ENCODE data around the gene TOP3A.

Gene TOP3A

DNA sequence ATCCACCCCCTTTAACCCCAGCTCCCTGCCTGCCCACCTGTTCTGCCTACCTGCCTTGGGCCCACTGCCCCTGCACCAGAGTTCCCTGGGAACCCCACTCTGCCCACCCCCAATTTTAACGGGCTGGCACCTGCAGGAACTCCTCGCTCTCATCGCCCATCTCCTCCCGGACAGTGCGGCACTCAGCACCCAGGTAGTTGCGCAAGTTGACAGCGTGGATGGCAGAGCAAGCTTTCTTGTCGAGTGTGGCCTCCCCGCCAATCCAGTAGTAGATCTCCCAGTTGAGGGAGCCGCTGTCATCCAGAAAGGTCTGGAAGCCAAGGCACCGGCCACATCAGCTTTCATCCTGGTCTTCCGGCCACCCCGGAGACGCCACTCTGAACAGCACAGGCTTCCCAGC, 64.1 kb downstream of the TOP3A start:
- H3K27ac ChIP-seq (ENCODE audit: low read length) = no peak overlapping the region
- H3K27me3 ChIP-seq (ENCODE audit: low read depth, low read length) = no peaks in the 10 kb centered on the region
- peaks cover 59 to 93% of the 10 kb centered on the region in 2 donors for H3K36me3 ChIP-seq (ENCODE audit: control insufficient read depth in 1 of 2, insufficient read depth in 2 of 2, low read length in 2 of 2)
- H3K4me3 ChIP-seq (ENCODE audit: low read depth in 1 of 2, low read length in 2 of 2) = no peak overlapping the region
- no peaks in the 10 kb centered on the region for H3K9me3 ChIP-seq (ENCODE audit: control insufficient read depth in 1 of 2, low read length in 2 of 2)
- peaks cover 0 to 18% of the 10 kb centered on the region in 2 donors for H3K4me1 ChIP-seq (ENCODE audit: control insufficient read depth in 1 of 2, insufficient read depth in 2 of 2, low read length in 2 of 2)

- Histone ChIP-seq H3K27me3 (ENCODE audit: low read depth, low read length) (no peaks in the 10 kb centered on the region), H3K36me3 (ENCODE audit: control insufficient read depth in 1 of 2, insufficient read depth in 2 of 2, low read length in 2 of 2) (peaks cover 60 to 93% of the 10 kb centered on the region in 2 donors), H3K9me3 (ENCODE audit: control insufficient read depth in 1 of 2, low read length in 2 of 2) (no peaks in the 10 kb centered on the region), H3K4me1 (ENCODE audit: control insufficient read depth in 1 of 2, insufficient read depth in 2 of 2, low read length in 2 of 2) (peaks cover 0 to 18% of the 10 kb centered on the region in 2 donors), H3K4me3 (ENCODE audit: low read depth in 1 of 2, low read length in 2 of 2) (no peak overlapping the region), H3K27ac (ENCODE audit: low read length) (no peak overlapping the region)
Measured at GRCh38 chr17:18250259-18250658, 64.5 kb downstream of the TOP3A start.

DNA sequence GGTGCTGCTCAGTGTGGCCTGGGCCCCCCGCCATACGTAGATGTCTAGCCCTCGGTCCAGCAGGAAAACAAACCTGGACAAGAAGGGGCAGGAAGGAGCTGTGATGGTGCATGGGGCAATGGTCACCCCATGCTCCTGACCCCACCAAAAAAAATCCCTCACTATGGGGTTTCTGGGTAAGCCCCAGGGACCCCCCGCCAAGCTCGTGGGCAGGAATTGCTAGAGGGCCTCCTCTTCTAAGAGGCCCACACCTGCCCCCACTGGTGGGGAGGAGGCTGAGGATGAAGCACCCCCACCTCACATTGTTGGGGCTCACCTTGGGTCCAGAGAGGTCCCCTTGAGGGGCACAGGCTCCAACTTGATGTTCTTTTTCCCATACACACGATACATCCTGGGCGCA, 66.0 kb downstream of the TOP3A start:
- H3K27me3 ChIP-seq (ENCODE audit: low read depth, low read length) = no peaks in the 10 kb centered on the region
- H3K4me1 ChIP-seq (ENCODE audit: control insufficient read depth in 1 of 2, insufficient read depth in 2 of 2, low read length in 2 of 2) = peaks cover 0 to 18% of the 10 kb centered on the region in 2 donors
- H3K36me3 ChIP-seq (ENCODE audit: control insufficient read depth in 1 of 2, insufficient read depth in 2 of 2, low read length in 2 of 2) = peaks cover 56 to 87% of the 10 kb centered on the region in 2 donors
- H3K4me3 ChIP-seq (ENCODE audit: low read depth in 1 of 2, low read length in 2 of 2) = no peak overlapping the region
- H3K9me3 ChIP-seq (ENCODE audit: control insufficient read depth in 1 of 2, low read length in 2 of 2) = no peaks in the 10 kb centered on the region
- H3K27ac ChIP-seq (ENCODE audit: low read length) = no peak overlapping the region

GRCh38 chr17:18248300-18248731, 66.5 kb downstream of the TOP3A start:
- H3K4me3 ChIP-seq (ENCODE audit: low read depth in 1 of 2, low read length in 2 of 2) = no peak overlapping the region
- H3K27me3 ChIP-seq (ENCODE audit: low read depth, low read length) = no peaks in the 10 kb centered on the region
- H3K36me3 ChIP-seq (ENCODE audit: control insufficient read depth in 1 of 2, insufficient read depth in 2 of 2, low read length in 2 of 2) = peaks cover 51 to 84% of the 10 kb centered on the region in 2 donors
- H3K27ac ChIP-seq (ENCODE audit: low read length) = peak overlapping the region; percentile 2
- H3K9me3 ChIP-seq (ENCODE audit: control insufficient read depth in 1 of 2, low read length in 2 of 2) = no peaks in the 10 kb centered on the region
- peaks cover 0 to 18% of the 10 kb centered on the region in 2 donors for H3K4me1 ChIP-seq (ENCODE audit: control insufficient read depth in 1 of 2, insufficient read depth in 2 of 2, low read length in 2 of 2)

GRCh38 chr17:18247613-18248001, 67.2 kb downstream of the TOP3A start:
- Histone ChIP-seq H3K27me3 (ENCODE audit: low read depth, low read length) (no peaks in the 10 kb centered on the region), H3K4me3 (ENCODE audit: low read depth in 1 of 2, low read length in 2 of 2) (no peak overlapping the region), H3K36me3 (ENCODE audit: control insufficient read depth in 1 of 2, insufficient read depth in 2 of 2, low read length in 2 of 2) (peaks cover 46 to 78% of the 10 kb centered on the region in 2 donors), H3K27ac (ENCODE audit: low read length) (peak overlapping the region; percentile 2), H3K9me3 (ENCODE audit: control insufficient read depth in 1 of 2, low read length in 2 of 2) (no peaks in the 10 kb centered on the region), H3K4me1 (ENCODE audit: control insufficient read depth in 1 of 2, insufficient read depth in 2 of 2, low read length in 2 of 2) (peaks cover 0 to 18% of the 10 kb centered on the region in 2 donors)

- Histone ChIP-seq H3K27me3 (ENCODE audit: low read depth, low read length) (no peaks in the 10 kb centered on the region), H3K36me3 (ENCODE audit: control insufficient read depth in 1 of 2, insufficient read depth in 2 of 2, low read length in 2 of 2) (peaks cover 40 to 78% of the 10 kb centered on the region in 2 donors), H3K4me1 (ENCODE audit: control insufficient read depth in 1 of 2, insufficient read depth in 2 of 2, low read length in 2 of 2) (peaks cover 0 to 18% of the 10 kb centered on the region in 2 donors), H3K4me3 (ENCODE audit: low read depth in 1 of 2, low read length in 2 of 2) (peak overlapping the region in 1 of 2 donors; percentile 2), H3K9me3 (ENCODE audit: control insufficient read depth in 1 of 2, low read length in 2 of 2) (no peaks in the 10 kb centered on the region), H3K27ac (ENCODE audit: low read length) (no peak overlapping the region)
Measured at GRCh38 chr17:18246880-18247612, 67.7 kb downstream of the TOP3A start.

- Histone ChIP-seq H3K36me3 (ENCODE audit: control insufficient read depth in 1 of 2, insufficient read depth in 2 of 2, low read length in 2 of 2) (peaks cover 33 to 78% of the 10 kb centered on the region in 2 donors), H3K27ac (ENCODE audit: low read length) (no peak overlapping the region), H3K4me3 (ENCODE audit: low read depth in 1 of 2, low read length in 2 of 2) (no peak overlapping the region), H3K4me1 (ENCODE audit: control insufficient read depth in 1 of 2, insufficient read depth in 2 of 2, low read length in 2 of 2) (peaks cover 0 to 18% of the 10 kb centered on the region in 2 donors), H3K27me3 (ENCODE audit: low read depth, low read length) (no peaks in the 10 kb centered on the region), H3K9me3 (ENCODE audit: control insufficient read depth in 1 of 2, low read length in 2 of 2) (no peaks in the 10 kb centered on the region)
Measured at GRCh38 chr17:18246109-18246725, 68.6 kb downstream of the TOP3A start.

DNA sequence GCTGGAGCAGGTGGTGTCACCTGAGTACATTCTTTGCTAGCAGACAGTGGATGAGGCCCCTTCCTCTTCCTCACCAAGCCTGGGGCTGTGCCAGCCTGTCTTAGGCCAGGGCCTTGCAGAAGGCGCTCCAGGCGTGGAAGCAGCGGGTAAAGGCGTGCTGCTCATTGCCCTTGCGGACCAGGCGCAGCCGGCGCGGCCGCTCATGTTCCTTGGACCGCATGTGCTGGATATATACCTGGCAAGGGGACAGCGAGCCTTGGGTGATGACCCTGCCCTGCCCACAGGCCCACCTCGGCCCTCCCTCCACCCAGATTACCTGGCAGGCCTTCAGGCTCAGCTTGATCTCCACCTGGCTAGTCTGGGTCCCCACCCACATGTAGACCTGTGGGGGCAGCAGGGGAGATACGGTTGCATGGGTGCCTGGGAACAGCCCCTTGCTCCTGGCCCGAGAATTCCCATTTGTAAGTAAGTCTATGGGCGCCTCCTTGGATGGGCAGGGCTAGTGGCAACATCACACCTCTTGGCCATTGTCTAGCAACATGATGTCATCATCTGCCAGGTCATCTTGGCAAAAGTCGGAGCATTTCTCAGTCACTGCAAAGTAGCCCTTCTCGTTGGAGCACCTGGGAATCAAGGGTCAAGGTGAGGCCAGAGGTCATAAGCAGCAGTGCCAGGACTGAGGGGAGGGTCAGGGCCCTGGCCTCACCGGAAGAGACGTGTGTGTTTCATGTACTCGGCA, 69.6 kb downstream of the TOP3A start:
- Histone ChIP-seq H3K4me3 (ENCODE audit: low read depth in 1 of 2, low read length in 2 of 2) (no peak overlapping the region), H3K27me3 (ENCODE audit: low read depth, low read length) (no peaks in the 10 kb centered on the region), H3K9me3 (ENCODE audit: control insufficient read depth in 1 of 2, low read length in 2 of 2) (no peaks in the 10 kb centered on the region), H3K4me1 (ENCODE audit: control insufficient read depth in 1 of 2, insufficient read depth in 2 of 2, low read length in 2 of 2) (peaks cover 0 to 18% of the 10 kb centered on the region in 2 donors), H3K36me3 (ENCODE audit: control insufficient read depth in 1 of 2, insufficient read depth in 2 of 2, low read length in 2 of 2) (peaks cover 24 to 73% of the 10 kb centered on the region in 2 donors), H3K27ac (ENCODE audit: low read length) (no peak overlapping the region)

- H3K27ac ChIP-seq (ENCODE audit: low read length) = no peak overlapping the region
Measured at GRCh38 chr17:18241229-18241871, 73.4 kb downstream of the TOP3A start.

GRCh38 chr17:18240449-18240848, 74.3 kb downstream of the TOP3A start:
- peaks cover 7 to 58% of the 10 kb centered on the region in 2 donors for H3K36me3 ChIP-seq (ENCODE audit: control insufficient read depth in 1 of 2, insufficient read depth in 2 of 2, low read length in 2 of 2)
- no peaks in the 10 kb centered on the region for H3K9me3 ChIP-seq (ENCODE audit: control insufficient read depth in 1 of 2, low read length in 2 of 2)
- no peak overlapping the region for H3K4me3 ChIP-seq (ENCODE audit: low read depth in 1 of 2, low read length in 2 of 2)
- no peaks in the 10 kb centered on the region for H3K27me3 ChIP-seq (ENCODE audit: low read depth, low read length)
- no peak overlapping the region for H3K27ac ChIP-seq (ENCODE audit: low read length)
- no peaks in the 10 kb centered on the region for H3K4me1 ChIP-seq (ENCODE audit: control insufficient read depth in 1 of 2, insufficient read depth in 2 of 2, low read length in 2 of 2)

More at GRCh38 chr17:18241229-18241871, 73.4 kb downstream of the TOP3A start:
- no peaks in the 10 kb centered on the region for H3K4me1 ChIP-seq (ENCODE audit: control insufficient read depth in 1 of 2, insufficient read depth in 2 of 2, low read length in 2 of 2)
- H3K4me3 ChIP-seq (ENCODE audit: low read depth in 1 of 2, low read length in 2 of 2) = no peak overlapping the region
- no peaks in the 10 kb centered on the region for H3K9me3 ChIP-seq (ENCODE audit: control insufficient read depth in 1 of 2, low read length in 2 of 2)
- H3K36me3 ChIP-seq (ENCODE audit: control insufficient read depth in 1 of 2, insufficient read depth in 2 of 2, low read length in 2 of 2) = peaks cover 14 to 58% of the 10 kb centered on the region in 2 donors
- no peaks in the 10 kb centered on the region for H3K27me3 ChIP-seq (ENCODE audit: low read depth, low read length)

- no peak overlapping the region for H3K27ac ChIP-seq (ENCODE audit: low read length)
- no peaks in the 10 kb centered on the region for H3K4me1 ChIP-seq (ENCODE audit: control insufficient read depth in 1 of 2, insufficient read depth in 2 of 2, low read length in 2 of 2)
- H3K4me3 ChIP-seq (ENCODE audit: low read depth in 1 of 2, low read length in 2 of 2) = no peak overlapping the region
- no peaks in the 10 kb centered on the region for H3K27me3 ChIP-seq (ENCODE audit: low read depth, low read length)
- H3K9me3 ChIP-seq (ENCODE audit: control insufficient read depth in 1 of 2, low read length in 2 of 2) = no peaks in the 10 kb centered on the region
- peaks cover 0 to 67% of the 10 kb centered on the region in 2 donors for H3K36me3 ChIP-seq (ENCODE audit: control insufficient read depth in 1 of 2, insufficient read depth in 2 of 2, low read length in 2 of 2)
Measured at GRCh38 chr17:18238299-18238698, 76.5 kb downstream of the TOP3A start.
